HEK293 (cell line): ENCODE data around the gene BORCS8.
A peak's percentile ranks its signal among the peaks of the same experiment; 100 is the strongest.

Source experiments
- EGR2 ChIP-seq: fragments of 450-650 bp; formaldehyde crosslinking; IDR thresholded peaks from 2 replicates; pipeline ENCODE4 v1.5.1; 2016; ENCODE audit warnings: low read depth, missing biosample characterization, missing genetic modification characterization
- KLF16 ChIP-seq: fragments of 450-650 bp; formaldehyde crosslinking; IDR thresholded peaks from 2 replicates; pipeline ENCODE4 v1.5.1; 2017; ENCODE audit warnings: missing biosample characterization, missing genetic modification characterization
- OSR2 ChIP-seq: fragments of 450-650 bp; formaldehyde crosslinking; IDR thresholded peaks from 2 replicates; pipeline ENCODE4 v1.5.1; 2016; ENCODE audit warnings: missing biosample characterization, missing genetic modification characterization
- REPIN1 ChIP-seq: fragments of 450-650 bp; formaldehyde crosslinking; IDR thresholded peaks from 2 replicates; pipeline ENCODE4 v1.5.1; 2017; ENCODE audit warnings: missing biosample characterization, missing genetic modification characterization, low read depth
- ZBTB17 ChIP-seq: fragments of 450-650 bp; formaldehyde crosslinking; IDR thresholded peaks from 2 replicates; pipeline ENCODE4 v1.5.1; 2016; ENCODE audit warnings: missing biosample characterization, missing genetic modification characterization
- ZBTB20 ChIP-seq: fragments of 450-650 bp; formaldehyde crosslinking; IDR thresholded peaks from 2 replicates; pipeline ENCODE4 v1.5.1; 2016; ENCODE audit warnings: missing biosample characterization, missing genetic modification characterization
- ZBTB8A ChIP-seq: fragments of 450-650 bp; formaldehyde crosslinking; IDR thresholded peaks from 2 replicates; pipeline ENCODE4 v1.5.1; 2016; ENCODE audit warnings: missing biosample characterization, missing genetic modification characterization
- ZNF2 ChIP-seq: fragments of 450-650 bp; formaldehyde crosslinking; IDR thresholded peaks from 2 replicates; pipeline ENCODE4 v1.5.1; 2016; ENCODE audit warnings: missing biosample characterization, missing genetic modification characterization
- ZNF324 ChIP-seq: fragments of 450-650 bp; formaldehyde crosslinking; IDR thresholded peaks from 2 replicates; pipeline ENCODE4 v1.5.1; 2016; ENCODE audit warnings: missing biosample characterization, missing genetic modification characterization
- ZNF621 ChIP-seq: fragments of 450-650 bp; formaldehyde crosslinking; IDR thresholded peaks from 2 replicates; pipeline ENCODE4 v1.5.1; 2017; ENCODE audit warnings: missing biosample characterization, missing genetic modification characterization
- TF ChIP-seq, protein P1 (sequence below): fragments of 450-650 bp; formaldehyde crosslinking; IDR thresholded peaks from 2 replicates; pipeline ENCODE4 v1.5.1; 2016; ENCODE audit warnings: missing biosample characterization, missing genetic modification characterization
- TF ChIP-seq, protein P2 (sequence below): fragments of 450-650 bp; formaldehyde crosslinking; IDR thresholded peaks from 2 replicates; pipeline ENCODE4 v1.5.1; 2017; ENCODE audit warnings: missing biosample characterization, mild to moderate bottlenecking, missing genetic modification characterization, moderate library complexity
- TF ChIP-seq, protein P3 (sequence below): fragments of 450-650 bp; formaldehyde crosslinking; IDR thresholded peaks from 2 replicates; pipeline ENCODE4 v1.5.1; 2016; ENCODE audit warnings: missing biosample characterization, missing genetic modification characterization, low read depth
- TF ChIP-seq, protein P4 (sequence below): fragments of 450-650 bp; IDR thresholded peaks from 2 replicates; pipeline ENCODE4 v1.5.1; 2018; ENCODE audit warnings: missing biosample characterization, missing genetic modification characterization
- TF ChIP-seq, protein P5 (sequence below): fragments of 450-650 bp; formaldehyde crosslinking; conservative IDR thresholded peaks from 2 replicates; pipeline ENCODE4 v1.5.1; 2016; ENCODE audit warnings: low read depth, missing biosample characterization, missing genetic modification characterization
- TF ChIP-seq, protein P6 (sequence below): fragments of 450-650 bp; formaldehyde crosslinking; conservative IDR thresholded peaks from 2 replicates; pipeline ENCODE4 v1.5.1; 2016; ENCODE audit warnings: low read depth, missing biosample characterization, missing genetic modification characterization
- TF ChIP-seq, protein P7 (sequence below): fragments of 450-650 bp; formaldehyde crosslinking; IDR thresholded peaks from 2 replicates; pipeline ENCODE4 v1.5.1; 2016; ENCODE audit warnings: missing biosample characterization, missing genetic modification characterization

Gene BORCS8

DNA sequence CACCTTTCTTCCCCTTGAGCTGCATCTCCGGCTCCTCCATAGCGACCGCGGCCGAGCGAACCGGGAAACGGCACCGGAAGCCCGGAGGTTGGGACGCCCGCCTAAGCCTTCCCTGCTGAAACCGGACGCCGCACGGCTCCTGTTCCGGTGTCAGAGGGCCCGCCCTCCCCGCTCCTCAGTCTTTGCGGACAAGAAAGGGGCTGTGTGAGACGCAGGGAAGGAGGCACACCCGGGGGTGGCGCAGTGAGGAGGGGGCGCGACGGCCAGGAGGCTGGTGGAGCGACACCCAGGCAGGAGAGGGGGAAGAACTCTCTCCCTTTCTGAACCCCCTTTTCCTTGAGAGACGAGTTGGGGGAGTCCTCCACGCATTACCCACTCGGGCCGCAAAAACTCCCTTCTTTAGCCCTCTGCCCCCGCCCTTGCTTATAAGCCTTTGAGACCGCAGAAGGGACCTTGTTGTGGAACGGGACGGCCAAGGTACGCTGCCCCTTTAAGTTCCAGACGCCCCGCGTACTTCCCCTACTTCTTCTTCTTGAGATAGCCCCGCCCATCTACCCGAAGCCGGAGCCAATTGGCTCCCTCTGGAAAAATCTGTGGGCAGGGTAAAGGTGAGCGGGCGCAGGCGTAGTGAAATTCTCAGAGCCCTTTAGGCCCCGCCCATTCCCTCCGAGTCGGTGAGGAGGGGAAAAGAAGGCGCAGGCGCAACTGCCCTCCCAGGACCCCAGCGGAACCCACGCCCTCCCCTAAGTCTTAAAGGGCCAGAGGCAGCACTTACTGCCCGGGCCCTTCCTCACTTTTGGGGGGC is at the start of gene BORCS8, which contains the start of gene RFXANK (continued):
- TF ChIP-seq, protein P1, sequence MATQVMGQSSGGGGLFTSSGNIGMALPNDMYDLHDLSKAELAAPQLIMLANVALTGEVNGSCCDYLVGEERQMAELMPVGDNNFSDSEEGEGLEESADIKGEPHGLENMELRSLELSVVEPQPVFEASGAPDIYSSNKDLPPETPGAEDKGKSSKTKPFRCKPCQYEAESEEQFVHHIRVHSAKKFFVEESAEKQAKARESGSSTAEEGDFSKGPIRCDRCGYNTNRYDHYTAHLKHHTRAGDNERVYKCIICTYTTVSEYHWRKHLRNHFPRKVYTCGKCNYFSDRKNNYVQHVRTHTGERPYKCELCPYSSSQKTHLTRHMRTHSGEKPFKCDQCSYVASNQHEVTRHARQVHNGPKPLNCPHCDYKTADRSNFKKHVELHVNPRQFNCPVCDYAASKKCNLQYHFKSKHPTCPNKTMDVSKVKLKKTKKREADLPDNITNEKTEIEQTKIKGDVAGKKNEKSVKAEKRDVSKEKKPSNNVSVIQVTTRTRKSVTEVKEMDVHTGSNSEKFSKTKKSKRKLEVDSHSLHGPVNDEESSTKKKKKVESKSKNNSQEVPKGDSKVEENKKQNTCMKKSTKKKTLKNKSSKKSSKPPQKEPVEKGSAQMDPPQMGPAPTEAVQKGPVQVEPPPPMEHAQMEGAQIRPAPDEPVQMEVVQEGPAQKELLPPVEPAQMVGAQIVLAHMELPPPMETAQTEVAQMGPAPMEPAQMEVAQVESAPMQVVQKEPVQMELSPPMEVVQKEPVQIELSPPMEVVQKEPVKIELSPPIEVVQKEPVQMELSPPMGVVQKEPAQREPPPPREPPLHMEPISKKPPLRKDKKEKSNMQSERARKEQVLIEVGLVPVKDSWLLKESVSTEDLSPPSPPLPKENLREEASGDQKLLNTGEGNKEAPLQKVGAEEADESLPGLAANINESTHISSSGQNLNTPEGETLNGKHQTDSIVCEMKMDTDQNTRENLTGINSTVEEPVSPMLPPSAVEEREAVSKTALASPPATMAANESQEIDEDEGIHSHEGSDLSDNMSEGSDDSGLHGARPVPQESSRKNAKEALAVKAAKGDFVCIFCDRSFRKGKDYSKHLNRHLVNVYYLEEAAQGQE (tag by site-specific recombination) = 0 out of 2 replicates have a peak, but pooled peaks have one; percentile 30
- TF ChIP-seq ZBTB8A (tag by site-specific recombination) (peak; percentile 83), ZNF324 (tag by site-specific recombination) (peak; percentile 90; the same call in 1 of the 2 replicates), ZNF621 (tag by site-specific recombination) (no peak), EGR2 (0 out of 2 replicates have a peak, but pooled peaks have one; percentile 6), OSR2 (tag by site-specific recombination) (peak; percentile 45), REPIN1 (tag by site-specific recombination) (no peak), KLF16 (tag by site-specific recombination) (peak; percentile 88), ZBTB20 (peak; percentile 42; the same call in 1 of the 2 replicates), ZBTB17 (tag by site-specific recombination) (peak; percentile 71), ZNF2 (peak; percentile 80)
- TF ChIP-seq, protein P2, sequence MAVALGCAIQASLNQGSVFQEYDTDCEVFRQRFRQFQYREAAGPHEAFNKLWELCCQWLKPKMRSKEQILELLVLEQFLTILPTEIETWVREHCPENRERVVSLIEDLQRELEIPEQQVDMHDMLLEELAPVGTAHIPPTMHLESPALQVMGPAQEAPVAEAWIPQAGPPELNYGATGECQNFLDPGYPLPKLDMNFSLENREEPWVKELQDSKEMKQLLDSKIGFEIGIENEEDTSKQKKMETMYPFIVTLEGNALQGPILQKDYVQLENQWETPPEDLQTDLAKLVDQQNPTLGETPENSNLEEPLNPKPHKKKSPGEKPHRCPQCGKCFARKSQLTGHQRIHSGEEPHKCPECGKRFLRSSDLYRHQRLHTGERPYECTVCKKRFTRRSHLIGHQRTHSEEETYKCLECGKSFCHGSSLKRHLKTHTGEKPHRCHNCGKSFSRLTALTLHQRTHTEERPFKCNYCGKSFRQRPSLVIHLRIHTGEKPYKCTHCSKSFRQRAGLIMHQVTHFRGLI (tag by site-specific recombination) = 0 out of 2 replicates have a peak, but pooled peaks have one; percentile 31
- TF ChIP-seq, protein P3, sequence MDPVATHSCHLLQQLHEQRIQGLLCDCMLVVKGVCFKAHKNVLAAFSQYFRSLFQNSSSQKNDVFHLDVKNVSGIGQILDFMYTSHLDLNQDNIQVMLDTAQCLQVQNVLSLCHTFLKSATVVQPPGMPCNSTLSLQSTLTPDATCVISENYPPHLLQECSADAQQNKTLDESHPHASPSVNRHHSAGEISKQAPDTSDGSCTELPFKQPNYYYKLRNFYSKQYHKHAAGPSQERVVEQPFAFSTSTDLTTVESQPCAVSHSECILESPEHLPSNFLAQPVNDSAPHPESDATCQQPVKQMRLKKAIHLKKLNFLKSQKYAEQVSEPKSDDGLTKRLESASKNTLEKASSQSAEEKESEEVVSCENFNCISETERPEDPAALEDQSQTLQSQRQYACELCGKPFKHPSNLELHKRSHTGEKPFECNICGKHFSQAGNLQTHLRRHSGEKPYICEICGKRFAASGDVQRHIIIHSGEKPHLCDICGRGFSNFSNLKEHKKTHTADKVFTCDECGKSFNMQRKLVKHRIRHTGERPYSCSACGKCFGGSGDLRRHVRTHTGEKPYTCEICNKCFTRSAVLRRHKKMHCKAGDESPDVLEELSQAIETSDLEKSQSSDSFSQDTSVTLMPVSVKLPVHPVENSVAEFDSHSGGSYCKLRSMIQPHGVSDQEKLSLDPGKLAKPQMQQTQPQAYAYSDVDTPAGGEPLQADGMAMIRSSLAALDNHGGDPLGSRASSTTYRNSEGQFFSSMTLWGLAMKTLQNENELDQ = no peak
- TF ChIP-seq, protein P4, sequence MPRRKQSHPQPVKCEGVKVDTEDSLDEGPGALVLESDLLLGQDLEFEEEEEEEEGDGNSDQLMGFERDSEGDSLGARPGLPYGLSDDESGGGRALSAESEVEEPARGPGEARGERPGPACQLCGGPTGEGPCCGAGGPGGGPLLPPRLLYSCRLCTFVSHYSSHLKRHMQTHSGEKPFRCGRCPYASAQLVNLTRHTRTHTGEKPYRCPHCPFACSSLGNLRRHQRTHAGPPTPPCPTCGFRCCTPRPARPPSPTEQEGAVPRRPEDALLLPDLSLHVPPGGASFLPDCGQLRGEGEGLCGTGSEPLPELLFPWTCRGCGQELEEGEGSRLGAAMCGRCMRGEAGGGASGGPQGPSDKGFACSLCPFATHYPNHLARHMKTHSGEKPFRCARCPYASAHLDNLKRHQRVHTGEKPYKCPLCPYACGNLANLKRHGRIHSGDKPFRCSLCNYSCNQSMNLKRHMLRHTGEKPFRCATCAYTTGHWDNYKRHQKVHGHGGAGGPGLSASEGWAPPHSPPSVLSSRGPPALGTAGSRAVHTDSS = no peak; the same call in 1 of the 2 replicates
- TF ChIP-seq, protein P5, sequence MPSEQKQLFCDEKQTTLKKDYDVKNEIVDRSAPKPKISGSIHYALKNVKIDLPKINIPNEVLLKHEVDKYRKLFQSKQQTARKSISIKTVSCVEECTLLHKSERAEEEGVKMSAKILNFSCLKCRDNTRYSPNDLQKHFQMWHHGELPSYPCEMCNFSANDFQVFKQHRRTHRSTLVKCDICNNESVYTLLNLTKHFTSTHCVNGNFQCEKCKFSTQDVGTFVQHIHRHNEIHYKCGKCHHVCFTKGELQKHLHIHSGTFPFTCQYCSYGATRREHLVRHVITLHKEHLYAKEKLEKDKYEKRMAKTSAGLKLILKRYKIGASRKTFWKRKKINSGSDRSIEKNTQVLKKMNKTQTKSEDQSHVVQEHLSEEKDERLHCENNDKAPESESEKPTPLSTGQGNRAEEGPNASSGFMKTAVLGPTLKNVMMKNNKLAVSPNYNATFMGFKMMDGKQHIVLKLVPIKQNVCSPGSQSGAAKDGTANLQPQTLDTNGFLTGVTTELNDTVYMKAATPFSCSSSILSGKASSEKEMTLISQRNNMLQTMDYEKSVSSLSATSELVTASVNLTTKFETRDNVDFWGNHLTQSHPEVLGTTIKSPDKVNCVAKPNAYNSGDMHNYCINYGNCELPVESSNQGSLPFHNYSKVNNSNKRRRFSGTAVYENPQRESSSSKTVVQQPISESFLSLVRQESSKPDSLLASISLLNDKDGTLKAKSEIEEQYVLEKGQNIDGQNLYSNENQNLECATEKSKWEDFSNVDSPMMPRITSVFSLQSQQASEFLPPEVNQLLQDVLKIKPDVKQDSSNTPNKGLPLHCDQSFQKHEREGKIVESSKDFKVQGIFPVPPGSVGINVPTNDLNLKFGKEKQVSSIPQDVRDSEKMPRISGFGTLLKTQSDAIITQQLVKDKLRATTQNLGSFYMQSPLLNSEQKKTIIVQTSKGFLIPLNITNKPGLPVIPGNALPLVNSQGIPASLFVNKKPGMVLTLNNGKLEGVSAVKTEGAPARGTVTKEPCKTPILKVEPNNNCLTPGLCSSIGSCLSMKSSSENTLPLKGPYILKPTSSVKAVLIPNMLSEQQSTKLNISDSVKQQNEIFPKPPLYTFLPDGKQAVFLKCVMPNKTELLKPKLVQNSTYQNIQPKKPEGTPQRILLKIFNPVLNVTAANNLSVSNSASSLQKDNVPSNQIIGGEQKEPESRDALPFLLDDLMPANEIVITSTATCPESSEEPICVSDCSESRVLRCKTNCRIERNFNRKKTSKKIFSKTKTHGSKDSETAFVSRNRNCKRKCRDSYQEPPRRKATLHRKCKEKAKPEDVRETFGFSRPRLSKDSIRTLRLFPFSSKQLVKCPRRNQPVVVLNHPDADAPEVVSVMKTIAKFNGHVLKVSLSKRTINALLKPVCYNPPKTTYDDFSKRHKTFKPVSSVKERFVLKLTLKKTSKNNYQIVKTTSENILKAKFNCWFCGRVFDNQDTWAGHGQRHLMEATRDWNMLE = peak; percentile 56; the same call in 1 of the 2 replicates
- TF ChIP-seq, protein P6, sequence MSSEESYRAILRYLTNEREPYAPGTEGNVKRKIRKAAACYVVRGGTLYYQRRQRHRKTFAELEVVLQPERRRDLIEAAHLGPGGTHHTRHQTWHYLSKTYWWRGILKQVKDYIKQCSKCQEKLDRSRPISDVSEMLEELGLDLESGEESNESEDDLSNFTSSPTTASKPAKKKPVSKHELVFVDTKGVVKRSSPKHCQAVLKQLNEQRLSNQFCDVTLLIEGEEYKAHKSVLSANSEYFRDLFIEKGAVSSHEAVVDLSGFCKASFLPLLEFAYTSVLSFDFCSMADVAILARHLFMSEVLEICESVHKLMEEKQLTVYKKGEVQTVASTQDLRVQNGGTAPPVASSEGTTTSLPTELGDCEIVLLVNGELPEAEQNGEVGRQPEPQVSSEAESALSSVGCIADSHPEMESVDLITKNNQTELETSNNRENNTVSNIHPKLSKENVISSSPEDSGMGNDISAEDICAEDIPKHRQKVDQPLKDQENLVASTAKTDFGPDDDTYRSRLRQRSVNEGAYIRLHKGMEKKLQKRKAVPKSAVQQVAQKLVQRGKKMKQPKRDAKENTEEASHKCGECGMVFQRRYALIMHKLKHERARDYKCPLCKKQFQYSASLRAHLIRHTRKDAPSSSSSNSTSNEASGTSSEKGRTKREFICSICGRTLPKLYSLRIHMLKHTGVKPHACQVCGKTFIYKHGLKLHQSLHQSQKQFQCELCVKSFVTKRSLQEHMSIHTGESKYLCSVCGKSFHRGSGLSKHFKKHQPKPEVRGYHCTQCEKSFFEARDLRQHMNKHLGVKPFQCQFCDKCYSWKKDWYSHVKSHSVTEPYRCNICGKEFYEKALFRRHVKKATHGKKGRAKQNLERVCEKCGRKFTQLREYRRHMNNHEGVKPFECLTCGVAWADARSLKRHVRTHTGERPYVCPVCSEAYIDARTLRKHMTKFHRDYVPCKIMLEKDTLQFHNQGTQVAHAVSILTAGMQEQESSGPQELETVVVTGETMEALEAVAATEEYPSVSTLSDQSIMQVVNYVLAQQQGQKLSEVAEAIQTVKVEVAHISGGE (tag by site-specific recombination) = peak; percentile 99
- TF ChIP-seq, protein P7, sequence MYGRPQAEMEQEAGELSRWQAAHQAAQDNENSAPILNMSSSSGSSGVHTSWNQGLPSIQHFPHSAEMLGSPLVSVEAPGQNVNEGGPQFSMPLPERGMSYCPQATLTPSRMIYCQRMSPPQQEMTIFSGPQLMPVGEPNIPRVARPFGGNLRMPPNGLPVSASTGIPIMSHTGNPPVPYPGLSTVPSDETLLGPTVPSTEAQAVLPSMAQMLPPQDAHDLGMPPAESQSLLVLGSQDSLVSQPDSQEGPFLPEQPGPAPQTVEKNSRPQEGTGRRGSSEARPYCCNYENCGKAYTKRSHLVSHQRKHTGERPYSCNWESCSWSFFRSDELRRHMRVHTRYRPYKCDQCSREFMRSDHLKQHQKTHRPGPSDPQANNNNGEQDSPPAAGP (tag by site-specific recombination) = peak; percentile 88
